H1 (cell line): ENCODE measurements around the gene DLL1. TPM values are rescaled to one million over a fixed set of nuclear protein-coding genes. Genes with fewer than 3 reads are reported as not detected.

Experiments
- ATF2 ChIP-seq: IDR thresholded peaks from 2 replicates; pipeline ENCODE4 v1.6.1; 2012; ENCODE audit warnings: low read length, inconsistent platforms
- BRCA1 ChIP-seq: IDR thresholded peaks from 2 replicates; pipeline ENCODE4 v1.6.1; 2012; ENCODE audit warnings: low read depth, low read length, improper control_type of control experiment
- HDAC6 ChIP-seq: IDR thresholded peaks from one replicate; pipeline ENCODE4 v1.7.1; 2012; ENCODE audit warnings: low read depth, mild to moderate bottlenecking, inconsistent platforms, low read length, moderate library complexity
- KDM1A ChIP-seq: fragments of 200-600, 300-600 bp; sonication (generic); IDR thresholded peaks from 2 replicates; pipeline ENCODE4 v1.7.1; 2016; ENCODE audit warnings: mild to moderate bottlenecking, low read length, borderline replicate concordance
- SP1 ChIP-seq: IDR thresholded peaks from 2 replicates; pipeline ENCODE4 v1.6.1; 2011; ENCODE audit warnings: low read depth, low read length
- TBP ChIP-seq: IDR thresholded peaks from 2 replicates; pipeline ENCODE4 v1.6.1; 2011; ENCODE audit warnings: low read depth, low read length, improper control_type of control experiment
- polyA plus RNA-seq, 7 experiments: library from polyadenylated mRNA; depleted of rRNA in 3 of 7; stranded (reverse) in 5 of 7; unstranded in 2 of 7; fragments of >200 nt in 5 of 7; fragments of 200-250 nt in 2 of 7; gene quantifications; 1 replicate in 5 of 7; 2 replicates in 1 of 7; 4 replicates in 1 of 7; pipeline versions ENCODE4 v1.2.1 to v1.2.3, GENCODE V29; 2011 to 2013; ENCODE audit warnings: missing spikeins in 2 of 7, mixed read lengths in 2 of 7
- total RNA-seq: library from RNA; stranded (reverse); fragmentation: NEBNext Ultra II Directional; extraction: Animal tissue kit (Norgen Biotek cat#: 25700); gene quantifications from 2 replicates; pipeline ENCODE4 v1.2.1, GENCODE V29; 2021

DLL1 gene
- total and polyA plus RNA-seq, 2 of the 8 experiments (the other 6 are each of a cell fraction or from before 2014, with no cell fraction given): 1.7 to 3.8 TPM

GRCh38 chr6:170272341-170273065, 18.4 kb downstream of the DLL1 start (continued):
- TF ChIP-seq ATF2: no peak
- no peak for TF ChIP-seq TBP
- TF ChIP-seq BRCA1: no peak
- no peak for TF ChIP-seq HDAC6
- no peak for TF ChIP-seq KDM1A
- no peak for TF ChIP-seq SP1
